ENCODE measurements around the gene FKBP5. TPM values are rescaled to one million over a fixed set of nuclear protein-coding genes. Genes with fewer than 3 reads are reported as not detected.

FKBP5 gene
- total RNA-seq, 1 donor from 2014 or later = 40.1 TPM

GRCh38 chr6:35665573-35665972 is 23.1 kb downstream of the FKBP5 start:
- no peak for DNase-seq (ENCODE audit: low read depth in 2 of 2)

GRCh38 chr6:35664945-35665344 is 23.8 kb downstream of the FKBP5 start:
- DNase-seq (ENCODE audit: low read depth in 2 of 2) = no peak

- DNase-seq (ENCODE audit: low read depth in 2 of 2) = peak; percentile 64 to 83
Measured at GRCh38 chr6:35663447-35664235, 25.1 kb downstream of the FKBP5 start.

GRCh38 chr6:35662999-35663398 is 25.7 kb downstream of the FKBP5 start:
- DNase-seq (ENCODE audit: low read depth in 2 of 2) = peak in 1 of 2 donors; percentile 19

- no peak for DNase-seq (ENCODE audit: low read depth in 2 of 2)
Measured at GRCh38 chr6:35654883-35655282, 33.8 kb downstream of the FKBP5 start.

- DNase-seq (ENCODE audit: low read depth in 2 of 2) = no peak
Measured at GRCh38 chr6:35651244-35651643, 37.5 kb downstream of the FKBP5 start.

- no peak for DNase-seq (ENCODE audit: low read depth in 2 of 2)
Measured at GRCh38 chr6:35650015-35650414, 38.7 kb downstream of the FKBP5 start.

- no peak for DNase-seq (ENCODE audit: low read depth in 2 of 2)
Measured at GRCh38 chr6:35648203-35648602, 40.5 kb downstream of the FKBP5 start.

- DNase-seq (ENCODE audit: low read depth in 2 of 2) = no peak
Measured at GRCh38 chr6:35647400-35647799, 41.3 kb downstream of the FKBP5 start.

- DNase-seq (ENCODE audit: low read depth in 2 of 2) = no peak
Measured at GRCh38 chr6:35643162-35643535, 45.6 kb downstream of the FKBP5 start.

GRCh38 chr6:35642471-35643161 is 46.1 kb downstream of the FKBP5 start:
- DNase-seq (ENCODE audit: low read depth in 2 of 2) = no peak

GRCh38 chr6:35640017-35640664 is 48.6 kb downstream of the FKBP5 start:
- peak in 1 of 2 donors; percentile 38 for DNase-seq (ENCODE audit: low read depth in 2 of 2)

GRCh38 chr6:35638679-35639078 is 50.0 kb downstream of the FKBP5 start:
- DNase-seq (ENCODE audit: low read depth in 2 of 2) = no peak

GRCh38 chr6:35637911-35638310 is 50.8 kb downstream of the FKBP5 start:
- no peak for DNase-seq (ENCODE audit: low read depth in 2 of 2)

- no peak for DNase-seq (ENCODE audit: low read depth in 2 of 2)
Measured at GRCh38 chr6:35635601-35636597, 52.8 kb downstream of the FKBP5 start.

- peak; percentile 54 to 67 for DNase-seq (ENCODE audit: low read depth in 2 of 2)
Measured at GRCh38 chr6:35634316-35634715, 54.4 kb downstream of the FKBP5 start.

- DNase-seq (ENCODE audit: low read depth in 2 of 2) = no peak
Measured at GRCh38 chr6:35633579-35634089, 55.1 kb downstream of the FKBP5 start.

- DNase-seq (ENCODE audit: low read depth in 2 of 2) = no peak
Measured at GRCh38 chr6:35629876-35630378, 58.8 kb downstream of the FKBP5 start.

GRCh38 chr6:35626401-35626800 is 62.3 kb downstream of the FKBP5 start:
- DNase-seq (ENCODE audit: low read depth in 2 of 2) = no peak

GRCh38 chr6:35624341-35625070 is 64.2 kb downstream of the FKBP5 start:
- peak; percentile 46 to 56 for DNase-seq (ENCODE audit: low read depth in 2 of 2)
